Mammary epithelial cell (primary cell): ENCODE measurements around the gene TMEM200C.

Experiments
- CTCF ChIP-seq, 2 donors: IDR thresholded peaks in 1 of 2; conservative IDR thresholded peaks in 1 of 2; 2 replicates each; pipeline ENCODE4 v1.5.1; 2011 to 2012; ENCODE audit warnings: inconsistent platforms in 2 of 2, low read length in 2 of 2, mild to moderate bottlenecking in 2 of 2, control low read depth in 1 of 2, low read depth in 1 of 2; ENCODE audit not compliant: insufficient read depth in 1 of 2; ENCODE audit errors: extremely low read depth in 1 of 2
- EZH2 ChIP-seq: IDR thresholded peaks from 2 replicates; pipeline ENCODE4 v1.6.1; 2012; ENCODE audit warnings: low read length, inconsistent platforms, borderline replicate concordance

GRCh38 chr18:5885361-5885760 lies 10.0 kb downstream of the TMEM200C start:
- no peak for TF ChIP-seq CTCF (conservative IDR thresholded peaks at IDR 0.05 in 1 of 2, IDR thresholded peaks at IDR 0.05 in 1 of 2; ENCODE audit: extremely low read depth in 1 of 2, insufficient read depth in 1 of 2, low read depth in 1 of 2, low read length in 2 of 2)
- TF ChIP-seq EZH2, result no peak
